HG02678 (cell line): Measurements from ENCODE around the gene OR8B12.
"Not testable (repeated sequence)": the region's sequence is repeated elsewhere in the genome, so short reads cannot be mapped to it uniquely, and the experiment has no call there.

Experiments used
- ATAC-seq: cut with Tn5 transposase; IDR thresholded peaks from one replicate; pipeline ENCODE4 v1.9.1; 2021; ENCODE audit warnings: mild to moderate bottlenecking, moderate library complexity; ENCODE audit not compliant: unreplicated experiment

The OR8B12 gene

DNA sequence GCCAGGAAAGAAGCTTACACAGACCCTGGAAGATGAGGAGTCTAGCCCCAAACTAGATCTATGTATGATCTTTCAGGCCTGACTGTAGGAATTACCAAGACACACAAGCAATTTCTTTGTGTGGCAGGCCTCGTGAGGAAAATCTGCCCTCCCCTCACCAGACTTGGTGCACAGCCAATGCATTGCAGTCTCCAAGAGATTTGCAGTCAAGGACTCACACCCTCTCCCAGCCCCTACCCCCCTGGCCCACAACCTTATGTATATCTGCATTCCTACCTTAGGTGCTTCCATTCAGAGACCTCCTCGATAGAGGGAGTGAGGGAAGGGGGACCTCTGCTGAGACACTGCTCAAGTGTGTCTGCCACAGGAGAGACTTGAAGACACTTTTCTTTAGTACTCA lies 9.8 kb downstream of the OR8B12 start:
- ATAC-seq = no peak

GRCh38 chr11:124520550-124520854 lies 23.0 kb downstream of the OR8B12 start:
- ATAC-seq = no peak

GRCh38 chr11:124519850-124520549 lies 23.5 kb downstream of the OR8B12 start:
- no peak for ATAC-seq

GRCh38 chr11:124518989-124519451 lies 24.4 kb downstream of the OR8B12 start:
- ATAC-seq = no peak

GRCh38 chr11:124517314-124517713 lies 26.1 kb downstream of the OR8B12 start:
- no peak for ATAC-seq

GRCh38 chr11:124514675-124515074 lies 28.8 kb downstream of the OR8B12 start:
- not testable (repeated sequence) for ATAC-seq

GRCh38 chr11:124514131-124514530 lies 29.3 kb downstream of the OR8B12 start:
- no peak for ATAC-seq

- no peak for ATAC-seq
Observed at GRCh38 chr11:124511745-124512144, 31.7 kb downstream of the OR8B12 start.

DNA sequence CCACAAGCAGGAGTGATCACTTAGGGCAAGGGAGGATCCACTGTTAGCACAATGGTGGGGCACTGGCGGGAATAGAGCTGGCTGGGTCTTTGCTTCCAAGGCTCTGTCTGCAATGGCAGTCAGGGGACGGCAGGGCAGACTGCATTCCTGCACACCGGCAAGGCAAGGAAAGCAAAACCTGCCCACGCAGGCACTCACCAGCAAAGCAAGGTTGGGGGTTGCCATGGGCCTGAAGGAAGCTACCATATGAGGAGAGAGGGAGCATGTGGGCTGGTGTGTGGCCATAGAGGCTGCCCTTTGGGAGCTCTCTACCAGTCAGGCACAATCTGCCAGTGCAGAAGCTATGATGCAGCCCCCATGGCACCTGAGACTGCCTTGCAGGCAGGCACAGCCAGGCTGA lies 33.2 kb downstream of the OR8B12 start:
- ATAC-seq = no peak

- ATAC-seq = no peak
Observed at GRCh38 chr11:124499711-124500110, 43.7 kb downstream of the OR8B12 start.

DNA sequence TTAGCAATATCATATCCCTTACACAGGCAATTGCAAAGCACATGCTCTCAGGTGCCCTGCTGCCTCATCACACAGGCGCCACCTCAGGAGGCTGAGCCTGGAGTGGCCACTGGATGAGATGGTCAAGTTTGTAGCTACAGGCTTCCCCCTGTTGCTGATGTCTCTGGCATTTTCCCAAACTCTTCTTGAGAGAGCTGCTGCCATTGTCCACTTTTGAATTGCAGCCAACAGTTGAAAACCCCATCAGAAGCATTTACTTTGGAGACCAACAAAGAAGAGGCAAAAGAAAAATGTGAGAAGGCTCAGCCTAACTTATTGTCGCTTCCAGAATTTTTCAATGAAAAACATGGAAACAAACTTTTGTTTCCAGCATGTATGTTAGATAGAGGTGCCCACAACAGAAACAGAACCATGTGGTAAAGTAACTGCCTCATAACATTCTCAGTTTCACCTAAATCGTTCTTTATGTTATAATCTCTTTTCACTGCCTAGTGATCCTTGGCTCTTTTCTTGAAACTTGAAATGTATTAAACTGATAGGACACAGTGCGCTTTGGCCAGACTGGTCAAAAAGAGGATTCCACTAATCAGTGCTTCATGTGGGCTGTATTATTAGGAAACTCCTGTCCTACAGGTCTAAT lies 50.3 kb downstream of the OR8B12 start:
- ATAC-seq = no peak
